HG03159 (cell line): ENCODE measurements around the gene NXF3.
"Not testable (repeated sequence)": the region's sequence is repeated elsewhere in the genome, so short reads cannot be mapped to it uniquely, and the experiment has no call there.

Experiments
- ATAC-seq: cut with Tn5 transposase; IDR thresholded peaks from one replicate; pipeline ENCODE4 v1.9.1; 2021; ENCODE audit warnings: mild to moderate bottlenecking, moderate library complexity; ENCODE audit not compliant: unreplicated experiment

Gene NXF3

DNA sequence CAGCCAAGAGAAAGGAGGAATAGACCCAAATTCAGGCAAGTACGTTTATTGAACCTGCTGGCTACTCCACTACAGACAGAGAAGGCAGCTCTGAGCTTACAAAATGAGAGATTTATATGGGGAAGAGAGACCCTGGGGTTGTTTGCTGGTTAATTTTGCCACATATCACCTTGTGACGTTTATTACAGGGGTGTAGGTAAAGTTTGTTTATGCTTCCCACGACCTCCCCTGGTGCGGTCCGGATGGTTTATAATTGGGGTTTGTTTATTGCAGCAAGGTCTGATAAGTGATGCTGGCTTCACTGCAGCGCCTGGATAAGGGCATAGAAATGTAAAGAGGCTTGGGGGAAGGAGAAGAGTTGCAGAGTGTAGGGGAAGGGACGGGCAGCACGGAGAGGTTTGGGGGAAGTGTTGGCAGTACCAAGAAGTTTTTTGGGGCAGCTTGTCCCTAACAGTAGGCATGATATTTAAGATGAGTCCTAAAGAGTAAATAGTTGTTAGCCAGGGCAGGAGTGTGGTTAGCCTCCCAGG, 41.6 kb downstream of the NXF3 start:
- no peak for ATAC-seq

DNA sequence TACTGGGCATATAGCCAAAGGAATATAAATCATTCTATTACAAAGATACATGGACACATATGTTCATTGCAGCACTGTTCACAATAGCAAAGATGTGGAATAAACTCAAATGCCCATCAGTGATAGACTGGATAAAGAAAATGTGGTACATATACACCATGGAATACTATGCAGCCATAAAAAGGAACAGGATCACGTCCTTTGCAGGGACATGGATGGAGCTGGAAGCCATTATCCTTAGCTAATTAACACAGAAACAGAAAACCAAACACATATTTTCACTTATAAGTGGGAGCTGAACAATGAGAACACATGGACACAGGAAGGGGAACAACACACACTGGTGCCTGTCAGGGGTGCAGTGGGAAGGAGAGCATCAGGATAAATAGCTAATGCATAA, 59.6 kb downstream of the NXF3 start:
- ATAC-seq, result not testable (repeated sequence)
